OCI-LY7 (cell line): ENCODE results near the gene HS3ST3A1. TPM values are rescaled to one million over a fixed set of nuclear protein-coding genes. Genes with fewer than 3 reads are reported as not detected.

ENCODE experiments used
- BruUV-seq: library from RNA; stranded (reverse); fragments of 400-500 nt; replicated peaks from 2 replicates; lab custom pipeline; 2021; lab: Mats Ljungman, UMichigan
- CTCF ChIA-PET: fragments of 300-600 bp; sonication (Branson Sonifier 250); formaldehyde crosslinking; loops from one replicate; lab custom pipeline; 2022; ENCODE audit warnings: antibody characterized with exemption; ENCODE audit not compliant: unreplicated experiment; lab: Charles Lee
- POLR2A ChIA-PET: fragments of 300-600 bp; sonication (Branson Sonifier 250); formaldehyde crosslinking; loops from one replicate; lab custom pipeline; 2022; ENCODE audit warnings: antibody characterized with exemption; lab: Charles Lee
- DNase-seq: peaks from one replicate; pipeline ENCODE4 v3.0.0-alpha.2; 2015; ENCODE audit warnings: low spot score
- H2AFZ ChIP-seq: fragments of 200-600 bp; sonication (generic), shearing (Covaris generic); 2 replicates; pipeline ENCODE4 v1.6.1; 2014; ENCODE audit warnings: mild to moderate bottlenecking, antibody characterized with exemption, low read length, moderate library complexity
- H3K27ac ChIP-seq: fragments of 200-600 bp; sonication (generic); 2 replicates; pipeline ENCODE4 v1.5.1; 2014; ENCODE audit warnings: mixed run types, low read depth, mild to moderate bottlenecking, moderate library complexity, low read length, inconsistent platforms; ENCODE audit not compliant: poor library complexity, severe bottlenecking
- H3K36me3 ChIP-seq: fragments of 200-600 bp; sonication (generic); 2 replicates; pipeline ENCODE4 v1.6.1; 2014; ENCODE audit warnings: mild to moderate bottlenecking, antibody characterized with exemption, low read length, moderate library complexity, mixed read lengths; ENCODE audit not compliant: insufficient read depth
- H3K4me1 ChIP-seq: fragments of 200-600 bp; sonication (generic); 2 replicates; pipeline ENCODE4 v1.5.1; 2014; ENCODE audit warnings: mild to moderate bottlenecking, low read length; ENCODE audit not compliant: insufficient read depth, poor library complexity, severe bottlenecking
- H3K4me2 ChIP-seq: fragments of 200-600 bp; sonication (generic); 2 replicates; pipeline ENCODE4 v1.6.1; 2014; ENCODE audit warnings: mild to moderate bottlenecking, low read length
- H3K4me3 ChIP-seq: fragments of 200-600 bp; sonication (generic); 2 replicates; pipeline ENCODE4 v1.5.1; 2014; ENCODE audit warnings: mild to moderate bottlenecking, low read depth, low read length; ENCODE audit not compliant: poor library complexity, severe bottlenecking
- H3K79me2 ChIP-seq: fragments of 200-600 bp; sonication (generic); 2 replicates; pipeline ENCODE4 v1.6.1; 2016; ENCODE audit warnings: low read depth, mild to moderate bottlenecking, low read length, moderate library complexity, mixed read lengths; ENCODE audit not compliant: insufficient read depth
- H3K9me2 ChIP-seq: fragments of 200-600 bp; sonication (generic); 2 replicates; pipeline ENCODE4 v1.6.1; 2016; ENCODE audit warnings: mild to moderate bottlenecking, low read length, mixed read lengths; ENCODE audit not compliant: insufficient read depth
- H3K9me3 ChIP-seq: fragments of 200-600 bp; sonication (generic); 2 replicates; pipeline ENCODE4 v1.6.1; 2014; ENCODE audit warnings: mild to moderate bottlenecking, mixed run types, low read length, mixed read lengths
- H4K20me1 ChIP-seq: fragments of 200-600 bp; sonication (generic); 2 replicates; pipeline ENCODE4 v1.6.1; 2014; ENCODE audit warnings: mild to moderate bottlenecking, antibody characterized with exemption, low read length, moderate library complexity, mixed read lengths; ENCODE audit not compliant: insufficient read depth
- EZH2phosphoT487 ChIP-seq: fragments of 200-600 bp; sonication (generic); IDR thresholded peaks from 2 replicates; pipeline ENCODE4 v1.6.1; 2018; ENCODE audit warnings: low read depth, borderline replicate concordance, mild to moderate bottlenecking, mixed run types, antibody characterized with exemption, low read length, moderate library complexity, mixed read lengths
- intact Hi-C: fragments of 100-400 bp; cut with micrococcal nuclease; formaldehyde crosslinking; loops from one replicate; pipeline ENCODE4 v1.10.0; 2022; ENCODE audit not compliant: unreplicated experiment
- total RNA-seq, 2 experiments: library from RNA; depleted of rRNA in 1 of 2; stranded (reverse); fragments of >200 nt in 1 of 2; shearing (Covaris generic) in 1 of 2; gene quantifications; 2 replicates each; pipeline ENCODE4 v1.2.3, GENCODE V29; 2014 to 2022
- TF ChIP-seq, protein P1 (sequence below): fragments of 200-600 bp; sonication (generic); conservative IDR thresholded peaks from 2 replicates; pipeline ENCODE4 v1.5.1; 2014; ENCODE audit warnings: mild to moderate bottlenecking, antibody characterized with exemption, low read length, moderate library complexity, mixed read lengths

The HS3ST3A1 gene
- total RNA-seq, 2 experiments from 2014 or later = 0.72 TPM; not detected in 1

DNA sequence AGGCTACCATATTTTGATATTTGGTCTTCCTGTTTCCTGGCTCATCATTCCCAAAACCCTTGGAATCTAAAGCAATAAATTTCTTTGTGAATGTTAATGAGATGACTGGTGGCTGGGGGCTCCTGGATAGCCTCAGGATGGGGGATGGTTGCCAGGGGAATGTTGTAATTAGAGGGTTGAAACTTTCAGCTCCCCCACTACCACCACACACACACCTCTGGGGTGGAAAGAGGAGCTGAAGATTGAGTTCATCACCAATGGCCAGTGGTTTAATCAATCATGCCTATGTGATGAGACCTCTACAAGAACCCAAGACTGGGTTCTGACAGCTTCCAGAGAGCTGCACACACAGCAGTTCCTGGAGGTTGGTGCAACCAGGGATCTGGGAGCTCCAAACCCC, 59.1 kb downstream of the HS3ST3A1 start:
- TF ChIP-seq EZH2phosphoT487 = no peak
- TF ChIP-seq, protein P1, sequence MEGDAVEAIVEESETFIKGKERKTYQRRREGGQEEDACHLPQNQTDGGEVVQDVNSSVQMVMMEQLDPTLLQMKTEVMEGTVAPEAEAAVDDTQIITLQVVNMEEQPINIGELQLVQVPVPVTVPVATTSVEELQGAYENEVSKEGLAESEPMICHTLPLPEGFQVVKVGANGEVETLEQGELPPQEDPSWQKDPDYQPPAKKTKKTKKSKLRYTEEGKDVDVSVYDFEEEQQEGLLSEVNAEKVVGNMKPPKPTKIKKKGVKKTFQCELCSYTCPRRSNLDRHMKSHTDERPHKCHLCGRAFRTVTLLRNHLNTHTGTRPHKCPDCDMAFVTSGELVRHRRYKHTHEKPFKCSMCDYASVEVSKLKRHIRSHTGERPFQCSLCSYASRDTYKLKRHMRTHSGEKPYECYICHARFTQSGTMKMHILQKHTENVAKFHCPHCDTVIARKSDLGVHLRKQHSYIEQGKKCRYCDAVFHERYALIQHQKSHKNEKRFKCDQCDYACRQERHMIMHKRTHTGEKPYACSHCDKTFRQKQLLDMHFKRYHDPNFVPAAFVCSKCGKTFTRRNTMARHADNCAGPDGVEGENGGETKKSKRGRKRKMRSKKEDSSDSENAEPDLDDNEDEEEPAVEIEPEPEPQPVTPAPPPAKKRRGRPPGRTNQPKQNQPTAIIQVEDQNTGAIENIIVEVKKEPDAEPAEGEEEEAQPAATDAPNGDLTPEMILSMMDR = no peak
- H3K4me3 ChIP-seq = no peak overlapping the region
- H3K79me2 ChIP-seq = no peaks in the 10 kb centered on the region
- intact Hi-C loops = no loop called here
- no peaks in the 10 kb centered on the region for H4K20me1 ChIP-seq
- no peaks in the 10 kb centered on the region for H3K9me3 ChIP-seq
- no peaks in the 10 kb centered on the region for H3K4me1 ChIP-seq
- no peak for DNase-seq
- H3K36me3 ChIP-seq = no peaks in the 10 kb centered on the region
- POLR2A ChIA-PET = no interaction called here
- H3K27ac ChIP-seq = no peak overlapping the region
- CTCF ChIA-PET = interaction anchor here (0.6 kb wide), 1 partner anchor 244 kb away, joined by 3 read pairs; no protein-coding TSS in a partner anchor
- H3K9me2 ChIP-seq = no peaks in the 10 kb centered on the region
- BruUV-seq = no TSS peak
- no peak overlapping the region for H3K4me2 ChIP-seq
- no peak overlapping the region for H2AFZ ChIP-seq

DNA sequence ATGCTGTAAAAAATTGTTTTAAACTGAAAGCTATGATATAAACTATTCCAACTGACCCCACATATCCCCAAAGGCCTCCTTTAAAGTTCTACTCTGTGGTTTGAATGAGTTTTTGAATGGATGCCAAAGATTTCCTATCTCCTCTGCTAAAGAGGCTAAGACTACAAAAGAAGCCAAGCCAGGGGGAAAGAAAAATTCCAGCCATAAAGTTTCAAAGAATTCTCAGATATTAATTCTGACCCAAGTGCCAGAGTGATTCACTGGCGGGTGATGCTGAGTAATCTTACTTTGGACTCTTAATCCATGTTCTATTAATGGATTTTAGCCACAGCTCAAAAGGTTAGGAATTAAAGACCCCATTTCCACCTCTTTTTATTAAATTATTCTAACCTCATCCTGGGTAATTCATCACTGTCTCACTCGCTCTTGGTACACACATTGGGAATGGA, 60.7 kb downstream of the HS3ST3A1 start:
- H3K4me3 ChIP-seq = no peak overlapping the region
- intact Hi-C loops = no loop called here
- H3K27ac ChIP-seq = no peak overlapping the region
- H3K9me2 ChIP-seq = no peaks in the 10 kb centered on the region
- no TSS peak for BruUV-seq
- no peak overlapping the region for H3K4me2 ChIP-seq
- CTCF ChIA-PET = no interaction called here
- TF ChIP-seq, protein P1 = no peak
- no peak for TF ChIP-seq EZH2phosphoT487
- H3K79me2 ChIP-seq = no peaks in the 10 kb centered on the region
- no peaks in the 10 kb centered on the region for H3K4me1 ChIP-seq
- no peak for DNase-seq
- H4K20me1 ChIP-seq = no peaks in the 10 kb centered on the region
- H3K9me3 ChIP-seq = no peaks in the 10 kb centered on the region
- no peaks in the 10 kb centered on the region for H3K36me3 ChIP-seq
- H2AFZ ChIP-seq = no peak overlapping the region
- POLR2A ChIA-PET = no interaction called here

DNA sequence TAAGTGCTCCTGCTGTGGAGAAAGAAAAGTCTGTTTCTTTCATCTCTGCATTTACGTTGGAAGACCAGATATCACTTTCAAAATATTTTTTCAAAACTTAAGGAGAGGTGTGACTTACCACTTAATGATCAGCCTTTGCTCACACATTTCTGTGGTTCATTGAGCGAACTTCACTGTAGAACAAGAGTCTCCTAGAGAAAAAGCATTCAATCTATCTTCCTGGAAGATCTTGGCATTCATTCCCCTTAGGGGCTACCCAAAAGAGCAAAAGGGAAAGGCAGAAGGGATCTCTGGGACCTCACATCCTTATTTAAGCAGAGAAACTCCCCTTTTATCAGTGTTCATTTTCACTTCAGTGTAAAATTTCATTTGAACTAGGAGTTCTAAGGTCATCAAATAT, 61.2 kb downstream of the HS3ST3A1 start:
- intact Hi-C loops = no loop called here
- H3K9me3 ChIP-seq = no peaks in the 10 kb centered on the region
- no peak overlapping the region for H3K4me2 ChIP-seq
- no peaks in the 10 kb centered on the region for H3K79me2 ChIP-seq
- POLR2A ChIA-PET = no interaction called here
- H4K20me1 ChIP-seq = no peaks in the 10 kb centered on the region
- BruUV-seq = no TSS peak
- H3K4me1 ChIP-seq = no peaks in the 10 kb centered on the region
- H2AFZ ChIP-seq = no peak overlapping the region
- H3K4me3 ChIP-seq = no peak overlapping the region
- H3K9me2 ChIP-seq = no peaks in the 10 kb centered on the region
- CTCF ChIA-PET = no interaction called here
- no peak overlapping the region for H3K27ac ChIP-seq
- no peaks in the 10 kb centered on the region for H3K36me3 ChIP-seq
- DNase-seq = no peak
- TF ChIP-seq, protein P1 = no peak
- TF ChIP-seq EZH2phosphoT487 = no peak
